HepG2 (cell line): ENCODE measurements around the gene FUOM. TPM values are rescaled to one million over a fixed set of nuclear protein-coding genes. Genes with fewer than 3 reads are reported as not detected.

Source experiments
- ATAC-seq: fragments of 200-7000 bp; cut with Tn5 transposase; 3 replicates; pipeline ENCODE4 v1.9.1; 2020; ENCODE audit warnings: mild to moderate bottlenecking, moderate library complexity
- BruUV-seq: library from RNA; stranded (reverse); fragments of 400-500 nt; replicated peaks from 2 replicates; lab custom pipeline; 2021; lab: Mats Ljungman, UMichigan
- CTCF ChIA-PET: fragments of 300-600 bp; formaldehyde crosslinking; extraction: SDS; loops from one replicate; lab custom pipeline; 2021; ENCODE audit warnings: low total read pairs, inconsistent platforms, low intra/inter-chr PET ratio; lab: Yijun Ruan, JAX
- POLR2A ChIA-PET: fragments of 350-600 bp; sonication (Branson Sonifier 250); formaldehyde crosslinking; loops from one replicate; lab custom pipeline; 2020; ENCODE audit warnings: antibody characterized with exemption, inconsistent platforms; lab: Yijun Ruan, JAX
- DNase-seq: peaks from one replicate; pipeline ENCODE4 v3.0.0-alpha.2; 2015; ENCODE audit warnings: low spot score
- FAIRE-seq: peaks from 3 replicates; lab custom pipeline; 2011; peaks lifted over from hg19 to GRCh38; lab: Jason Lieb, UNC
- H2AFZ ChIP-seq: one replicate; pipeline ENCODE4 v1.6.1; 2011; ENCODE audit warnings: low read length, inconsistent platforms
- H3K27ac ChIP-seq: fragments of 300-600 bp; 3 replicates; pipeline ENCODE4 v1.8.0; 2011; ENCODE audit warnings: mixed run types, mild to moderate bottlenecking, mixed read lengths, low read length, inconsistent platforms; ENCODE audit not compliant: insufficient read depth; ENCODE audit errors: extremely low read length
- H3K27me3 ChIP-seq, 2 experiments: fragments of 200-600 bp in 1 of 2; 2 replicates in 1 of 2; 3 replicates in 1 of 2; pipeline versions ENCODE4 v1.6.0 to v1.8.0; 2011; ENCODE audit warnings: low read length in 2 of 2, mild to moderate bottlenecking in 2 of 2, moderate library complexity in 2 of 2, inconsistent platforms in 1 of 2; ENCODE audit not compliant: insufficient read depth in 2 of 2, control insufficient read depth in 1 of 2
- H3K36me3 ChIP-seq, 2 experiments: fragments of 200-600 bp in 1 of 2; replicated peaks in 1 of 2; 2 replicates in 1 of 2; 3 replicates in 1 of 2; pipeline versions ENCODE4 v1.5.1 to v1.8.0; 2011; ENCODE audit warnings: low read length in 2 of 2, inconsistent platforms in 1 of 2; ENCODE audit not compliant: insufficient read depth in 2 of 2, control insufficient read depth in 1 of 2
- H3K4me1 ChIP-seq: 2 replicates; pipeline ENCODE4 v1.5.1; 2012; ENCODE audit warnings: low read length, inconsistent platforms; ENCODE audit not compliant: insufficient read depth
- H3K4me2 ChIP-seq: 2 replicates; pipeline ENCODE4 v1.6.0; 2011; ENCODE audit warnings: low read depth, low read length, inconsistent platforms
- H3K4me3 ChIP-seq, 3 experiments: fragments of 200-600 bp in 1 of 3; sonication (generic), shearing (Covaris generic) in 1 of 3; replicated peaks in 1 of 3; 2 replicates each; pipeline ENCODE4 v1.5.1; 2011 to 2016; ENCODE audit warnings: low read length in 3 of 3, inconsistent platforms in 2 of 3, low read depth in 2 of 3, mild to moderate bottlenecking in 2 of 3, control low read depth in 1 of 3, mixed read lengths in 1 of 3; ENCODE audit not compliant: insufficient read depth in 1 of 3
- H3K79me2 ChIP-seq: one replicate; pipeline ENCODE4 v1.6.1; 2011; ENCODE audit warnings: low read length, inconsistent platforms; ENCODE audit not compliant: insufficient read depth
- H3K9ac ChIP-seq: 2 replicates; pipeline ENCODE4 v1.6.0; 2011; ENCODE audit warnings: mild to moderate bottlenecking, low read depth, low read length, inconsistent platforms; ENCODE audit not compliant: insufficient read depth
- H3K9me3 ChIP-seq: 2 replicates; pipeline ENCODE4 v1.5.1; 2012; ENCODE audit warnings: mild to moderate bottlenecking, low read length
- H4K20me1 ChIP-seq: 2 replicates; pipeline ENCODE4 v1.6.0; 2011; ENCODE audit warnings: inconsistent platforms, mild to moderate bottlenecking, low read length, moderate library complexity; ENCODE audit not compliant: insufficient read depth
- ARNT2 ChIP-seq: sonication (generic); formaldehyde crosslinking; IDR thresholded peaks from 2 replicates; pipeline ENCODE4 v1.8.0; 2022; ENCODE audit warnings: mild to moderate bottlenecking, low read depth, missing genetic modification reagents, moderate library complexity
- IRF2 ChIP-seq: IDR thresholded peaks from 2 replicates; pipeline ENCODE4 v1.6.1; 2018; ENCODE audit warnings: missing genetic modification reagents, missing compliant biosample characterization
- MAFG ChIP-seq: sonication (generic); formaldehyde crosslinking; IDR thresholded peaks from 2 replicates; pipeline ENCODE4 v1.5.1; 2020; ENCODE audit warnings: mild to moderate bottlenecking, missing genetic modification reagents
- MYNN ChIP-seq: sonication (generic); formaldehyde crosslinking; IDR thresholded peaks from 2 replicates; pipeline ENCODE4 v1.4.0; 2020; ENCODE audit warnings: mild to moderate bottlenecking, low read depth, missing genetic modification reagents
- RFX3 ChIP-seq: IDR thresholded peaks from 2 replicates; pipeline ENCODE4 v1.6.1; 2016; ENCODE audit warnings: missing biosample characterization, missing genetic modification reagents
- SOX13 ChIP-seq, 3 experiments: fragments of 450-650 bp in 1 of 3; sonication (generic) in 1 of 3; formaldehyde crosslinking in 1 of 3; IDR thresholded peaks in 2 of 3; conservative IDR thresholded peaks in 1 of 3; 2 replicates each; pipeline versions ENCODE4 v1.5.0 to v1.6.1; 2016 to 2020; ENCODE audit warnings: antibody characterized with exemption in 1 of 3, mild to moderate bottlenecking in 1 of 3, missing compliant biosample characterization in 1 of 3, missing genetic modification reagents in 1 of 3, moderate library complexity in 1 of 3
- TBX2 ChIP-seq: sonication (generic); formaldehyde crosslinking; IDR thresholded peaks from 2 replicates; pipeline ENCODE4 v1.5.0; 2020; ENCODE audit warnings: missing genetic modification reagents, mild to moderate bottlenecking, borderline replicate concordance
- ZNF792 ChIP-seq: IDR thresholded peaks from 2 replicates; pipeline ENCODE4 v1.6.1; 2016
- WGBS: methylation state at CpG from one replicate; pipeline ENCODE4 v1.1.6; 2017; ENCODE audit warnings: low lambda C conversion rate; 5-methylcytosine and 5-hydroxymethylcytosine counted together
- in situ Hi-C: cut with HindIII; loops from 2 replicates; pipeline ENCODE4 v1.10.0; 2017; ENCODE audit warnings: low pct_unique_long_range_greater_than_20kb; ENCODE audit not compliant: extremely low pct_ligation_motif_present
- intact Hi-C: fragments of 100-400 bp; cut with micrococcal nuclease; formaldehyde crosslinking; loops from one replicate; pipeline ENCODE4 v1.10.0; 2022; ENCODE audit not compliant: unreplicated experiment
- polyA plus RNA-seq, 8 experiments: library from polyadenylated mRNA; depleted of rRNA in 3 of 8; stranded (reverse) in 7 of 8; unstranded in 1 of 8; fragments of >200 nt; fragmentation: Illumina TruSeq in 4 of 8; extraction: Trizol in 4 of 8; gene quantifications; 2 replicates each; pipeline versions ENCODE4 v1.2.1 to v1.2.3, GENCODE V29; 2011 to 2016; ENCODE audit warnings: low read depth in 4 of 8, missing spikeins in 1 of 8, mixed read lengths in 1 of 8; ENCODE audit not compliant: insufficient read depth in 1 of 8
- total RNA-seq, 5 experiments: library from RNA; depleted of rRNA; stranded (reverse); fragments of >200 nt; fragmentation: Illumina TruSeq; extraction: Trizol; gene quantifications; 2 replicates each; pipeline ENCODE4 v1.2.3, GENCODE V29; 2016; ENCODE audit warnings: low read depth in 1 of 5
- TF ChIP-seq, protein P1 (sequence below): sonication (generic); formaldehyde crosslinking; IDR thresholded peaks from 2 replicates; pipeline ENCODE4 v1.4.0; 2020; ENCODE audit warnings: missing genetic modification reagents
- TF ChIP-seq, protein P2 (sequence below): sonication (generic); formaldehyde crosslinking; IDR thresholded peaks from 2 replicates; pipeline ENCODE4 v1.5.1; 2020; ENCODE audit warnings: missing genetic modification reagents, mild to moderate bottlenecking, borderline replicate concordance

FUOM gene
- total and polyA plus RNA-seq, 2 of the 13 experiments (the other 11 are each of a cell fraction or from before 2014, with no cell fraction given) = 27.5 to 60.4 TPM

DNA sequence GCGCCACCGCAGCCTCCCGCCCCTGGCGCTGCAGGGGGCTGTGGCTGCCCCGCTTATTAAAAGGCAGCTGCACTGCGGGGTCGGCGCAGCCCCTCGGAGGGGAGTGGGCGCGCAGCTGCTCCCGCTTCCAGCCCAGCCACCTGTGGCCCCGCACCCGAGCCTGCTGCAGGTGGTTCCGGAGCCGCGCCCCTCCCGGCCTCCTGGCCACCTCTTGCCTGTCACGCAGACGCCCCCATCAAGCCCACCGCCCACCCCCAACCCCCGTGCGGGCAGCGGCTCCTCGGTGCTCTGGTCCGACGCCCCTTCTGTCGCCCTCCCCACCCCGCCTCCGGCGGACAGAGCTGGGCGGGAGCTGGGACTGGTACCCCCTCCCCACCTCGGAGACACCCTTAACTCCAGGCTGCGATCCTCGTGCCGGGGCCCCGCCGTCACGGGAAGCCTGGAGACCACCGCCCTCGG lies 21.7 kb downstream of the FUOM start:
- in situ Hi-C loops (no loop called here), intact Hi-C loops (no loop called here)
- H3K36me3 ChIP-seq = no peaks in the 10 kb centered on the region
- no peaks in the 10 kb centered on the region for H3K9me3 ChIP-seq
- no peak for TF ChIP-seq MYNN (CRISPR knock-in tag)
- no peak for TF ChIP-seq SOX13 (IDR thresholded peaks at IDR 0.05)
- no peak for TF ChIP-seq SOX13 (CRISPR knock-in tag; conservative IDR thresholded peaks at IDR 0.05 in 1 of 2, IDR thresholded peaks at IDR 0.05 in 1 of 2)
- TF ChIP-seq ARNT2 (CRISPR knock-in tag) = 0 out of 2 replicates have a peak, but pooled peaks have one; percentile 28
- H3K4me2 ChIP-seq = peak overlapping the region; percentile 64; the same call in 1 of the 2 replicates
- DNase-seq = no peak
- H3K9ac ChIP-seq = no peak overlapping the region
- no peak overlapping the region for H2AFZ ChIP-seq
- POLR2A ChIA-PET = interaction anchor here (0.9 to 2.2 kb wide), 2 partner anchors 11 to 12 kb away, joined by 5 to 8 read pairs; partner anchors contain the start of gene PRAP1
- H3K79me2 ChIP-seq = no peaks in the 10 kb centered on the region
- no peak for FAIRE-seq
- H3K4me3 ChIP-seq = peak overlapping the region in 1 of 3 experiments; percentile 72; a peak in 1 of 6 replicates
- no peaks in the 10 kb centered on the region for H4K20me1 ChIP-seq
- no peak overlapping the region for H3K27ac ChIP-seq
- CTCF ChIA-PET = no interaction called here
- H3K4me1 ChIP-seq = peaks cover 21% of the 10 kb centered on the region
- no peak; the same call in 1 of the 3 replicates for ATAC-seq
- 3% methylated on average over 5 of the region's 41 CpGs for WGBS
- BruUV-seq = no TSS peak
- H3K27me3 ChIP-seq = peaks cover 6 to 63% of the 10 kb centered on the region in 2 experiments; a peak in 4 of 5 replicates

DNA sequence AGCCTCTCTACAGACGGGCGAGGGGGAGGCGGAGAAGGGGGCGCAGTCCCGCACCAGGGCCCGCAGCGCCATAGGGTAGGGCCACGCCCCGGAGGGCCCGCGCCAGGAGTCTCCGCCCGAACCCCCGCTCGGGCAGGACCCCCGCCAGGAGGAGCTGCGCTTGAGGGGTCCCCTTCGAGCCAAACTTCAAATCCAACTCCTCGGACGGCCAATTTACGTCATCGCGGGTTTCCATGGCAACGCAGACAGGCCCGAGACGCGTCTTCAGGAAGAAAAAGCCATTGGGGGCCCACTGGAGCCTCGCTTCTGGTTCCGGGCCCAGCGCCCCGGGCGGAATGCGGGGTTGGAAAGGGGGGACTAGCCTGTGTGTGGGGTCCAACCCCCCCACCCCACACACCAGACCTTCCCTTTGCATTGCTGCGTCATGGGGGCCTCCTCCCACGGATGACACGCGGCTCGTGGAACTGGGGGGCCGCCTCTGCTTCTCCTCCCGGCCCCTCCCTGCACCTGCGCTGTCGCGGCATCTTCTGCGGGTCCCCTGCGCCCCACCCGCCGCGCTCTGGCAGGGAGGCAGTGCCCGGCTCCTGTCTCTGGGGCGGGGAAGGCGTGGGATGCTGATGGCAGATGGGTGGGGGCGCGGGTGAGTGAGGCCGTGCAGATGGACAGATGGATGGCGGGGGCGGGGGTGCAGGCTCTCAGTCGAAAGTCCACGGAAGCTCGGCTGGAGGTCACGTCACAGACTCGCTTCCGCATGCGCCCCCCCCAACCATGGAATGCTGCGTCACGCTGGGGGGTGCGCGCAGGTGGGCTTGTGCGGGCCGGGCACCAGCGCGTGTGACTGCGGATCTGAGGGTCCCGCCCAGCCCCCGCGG lies 22.3 kb downstream of the FUOM start:
- in situ Hi-C loops (no loop called here), intact Hi-C loops (no loop called here)
- DNase-seq (no peak), ATAC-seq (peak; percentile 54), FAIRE-seq (no peak)
- CTCF ChIA-PET = no interaction called here
- Histone ChIP-seq H2AFZ (no peak overlapping the region), H3K79me2 (no peaks in the 10 kb centered on the region), H3K36me3 (no peaks in the 10 kb centered on the region), H3K27ac (no peak overlapping the region), H3K4me1 (peaks cover 21% of the 10 kb centered on the region), H3K4me3 (peak overlapping the region; percentile 19 to 72 (median 42); a peak in 4 of 6 replicates), H3K27me3 (peaks cover 6 to 67% of the 10 kb centered on the region in 2 experiments; a peak in 4 of 5 replicates), H4K20me1 (no peaks in the 10 kb centered on the region), H3K9ac (0 out of 2 replicates have a peak overlapping the region, but pooled peaks have one; percentile 8), H3K4me2 (peak overlapping the region; percentile 64), H3K9me3 (no peaks in the 10 kb centered on the region)
- 8% methylated on average over 11 of the region's 75 CpGs for WGBS
- BruUV-seq = no TSS peak
- POLR2A ChIA-PET = interaction anchor here (0.9 to 2.2 kb wide), 3 partner anchors 11 to 22 kb away, joined by 3 to 8 read pairs (median 5); partner anchors contain the start of genes FUOM and PRAP1
- TF ChIP-seq, protein P1, sequence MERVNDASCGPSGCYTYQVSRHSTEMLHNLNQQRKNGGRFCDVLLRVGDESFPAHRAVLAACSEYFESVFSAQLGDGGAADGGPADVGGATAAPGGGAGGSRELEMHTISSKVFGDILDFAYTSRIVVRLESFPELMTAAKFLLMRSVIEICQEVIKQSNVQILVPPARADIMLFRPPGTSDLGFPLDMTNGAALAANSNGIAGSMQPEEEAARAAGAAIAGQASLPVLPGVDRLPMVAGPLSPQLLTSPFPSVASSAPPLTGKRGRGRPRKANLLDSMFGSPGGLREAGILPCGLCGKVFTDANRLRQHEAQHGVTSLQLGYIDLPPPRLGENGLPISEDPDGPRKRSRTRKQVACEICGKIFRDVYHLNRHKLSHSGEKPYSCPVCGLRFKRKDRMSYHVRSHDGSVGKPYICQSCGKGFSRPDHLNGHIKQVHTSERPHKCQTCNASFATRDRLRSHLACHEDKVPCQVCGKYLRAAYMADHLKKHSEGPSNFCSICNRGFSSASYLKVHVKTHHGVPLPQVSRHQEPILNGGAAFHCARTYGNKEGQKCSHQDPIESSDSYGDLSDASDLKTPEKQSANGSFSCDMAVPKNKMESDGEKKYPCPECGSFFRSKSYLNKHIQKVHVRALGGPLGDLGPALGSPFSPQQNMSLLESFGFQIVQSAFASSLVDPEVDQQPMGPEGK (CRISPR knock-in tag) = peak; percentile 56
- TF ChIP-seq MAFG (CRISPR knock-in tag) (peak; percentile 38; the same call in 1 of the 2 replicates), IRF2 (CRISPR knock-in tag) (no peak), RFX3 (CRISPR knock-in tag) (peak; percentile 75), SOX13 (IDR thresholded peaks at IDR 0.05) (no peak), SOX13 (CRISPR knock-in tag; conservative IDR thresholded peaks at IDR 0.05 in 1 of 2, IDR thresholded peaks at IDR 0.05 in 1 of 2) (no peak), TBX2 (0 out of 2 replicates have a peak, but pooled peaks have one; percentile 11), ZNF792 (CRISPR knock-in tag) (no peak)
- TF ChIP-seq, protein P2, sequence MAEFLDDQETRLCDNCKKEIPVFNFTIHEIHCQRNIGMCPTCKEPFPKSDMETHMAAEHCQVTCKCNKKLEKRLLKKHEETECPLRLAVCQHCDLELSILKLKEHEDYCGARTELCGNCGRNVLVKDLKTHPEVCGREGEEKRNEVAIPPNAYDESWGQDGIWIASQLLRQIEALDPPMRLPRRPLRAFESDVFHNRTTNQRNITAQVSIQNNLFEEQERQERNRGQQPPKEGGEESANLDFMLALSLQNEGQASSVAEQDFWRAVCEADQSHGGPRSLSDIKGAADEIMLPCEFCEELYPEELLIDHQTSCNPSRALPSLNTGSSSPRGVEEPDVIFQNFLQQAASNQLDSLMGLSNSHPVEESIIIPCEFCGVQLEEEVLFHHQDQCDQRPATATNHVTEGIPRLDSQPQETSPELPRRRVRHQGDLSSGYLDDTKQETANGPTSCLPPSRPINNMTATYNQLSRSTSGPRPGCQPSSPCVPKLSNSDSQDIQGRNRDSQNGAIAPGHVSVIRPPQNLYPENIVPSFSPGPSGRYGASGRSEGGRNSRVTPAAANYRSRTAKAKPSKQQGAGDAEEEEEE = no peak
